Breast epithelium (tissue), 3 donors: ENCODE measurements around the gene ANKS1B.

Experiments
- POLR2A ChIP-seq: fragments of 450-650 bp; IDR thresholded peaks from one replicate; pipeline ENCODE4 v1.6.1; 2016; ENCODE audit warnings: antibody characterized with exemption, mild to moderate bottlenecking, moderate library complexity
- POLR2AphosphoS5 ChIP-seq, 3 donors: sonication (generic); formaldehyde crosslinking; IDR thresholded peaks; one replicate each; pipeline ENCODE4 v1.6.1; 2017; ENCODE audit warnings: antibody characterized with exemption in 3 of 3
- TF ChIP-seq, protein P1 (sequence below), 3 donors: fragments of 450-650 bp; IDR thresholded peaks; one replicate each; pipeline ENCODE4 v1.5.1; 2016 to 2017; ENCODE audit warnings: antibody characterized with exemption in 3 of 3, mild to moderate bottlenecking in 3 of 3, moderate library complexity in 3 of 3

DNA sequence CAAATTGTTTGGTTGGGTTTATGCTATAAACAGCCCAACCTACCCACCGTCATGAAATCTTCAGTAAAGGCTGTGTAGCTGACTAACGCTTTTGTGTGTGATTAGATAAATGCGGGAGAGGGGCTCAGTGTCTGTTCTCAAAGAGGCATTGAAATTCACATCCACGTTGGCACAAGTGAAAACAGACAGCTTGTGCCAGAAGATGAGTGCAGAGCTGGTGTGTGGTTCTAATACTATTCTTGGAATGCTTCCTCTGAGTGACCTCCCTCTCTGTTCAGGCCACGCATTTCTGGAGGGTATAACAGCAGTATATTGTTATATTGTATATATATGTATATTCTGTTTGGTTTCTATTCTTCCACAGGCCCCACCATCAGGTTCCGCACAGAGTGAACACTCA lies 1075.9 kb downstream of the ANKS1B start:
- TF ChIP-seq, protein P1, sequence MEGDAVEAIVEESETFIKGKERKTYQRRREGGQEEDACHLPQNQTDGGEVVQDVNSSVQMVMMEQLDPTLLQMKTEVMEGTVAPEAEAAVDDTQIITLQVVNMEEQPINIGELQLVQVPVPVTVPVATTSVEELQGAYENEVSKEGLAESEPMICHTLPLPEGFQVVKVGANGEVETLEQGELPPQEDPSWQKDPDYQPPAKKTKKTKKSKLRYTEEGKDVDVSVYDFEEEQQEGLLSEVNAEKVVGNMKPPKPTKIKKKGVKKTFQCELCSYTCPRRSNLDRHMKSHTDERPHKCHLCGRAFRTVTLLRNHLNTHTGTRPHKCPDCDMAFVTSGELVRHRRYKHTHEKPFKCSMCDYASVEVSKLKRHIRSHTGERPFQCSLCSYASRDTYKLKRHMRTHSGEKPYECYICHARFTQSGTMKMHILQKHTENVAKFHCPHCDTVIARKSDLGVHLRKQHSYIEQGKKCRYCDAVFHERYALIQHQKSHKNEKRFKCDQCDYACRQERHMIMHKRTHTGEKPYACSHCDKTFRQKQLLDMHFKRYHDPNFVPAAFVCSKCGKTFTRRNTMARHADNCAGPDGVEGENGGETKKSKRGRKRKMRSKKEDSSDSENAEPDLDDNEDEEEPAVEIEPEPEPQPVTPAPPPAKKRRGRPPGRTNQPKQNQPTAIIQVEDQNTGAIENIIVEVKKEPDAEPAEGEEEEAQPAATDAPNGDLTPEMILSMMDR (IDR thresholded peaks at IDR 0.05), result no peak
- TF ChIP-seq POLR2A, result no peak
- no peak for TF ChIP-seq POLR2AphosphoS5 (IDR thresholded peaks at IDR 0.05)
